ENCODE data around the gene CRACR2B.

Gene CRACR2B

GRCh38 chr11:852762-853161 lies 25.0 kb downstream of the CRACR2B start:
- POLR2A ChIA-PET = no interaction called here
- DNase-seq (ENCODE audit: extremely low spot score) = no peak
- CTCF ChIA-PET = no interaction called here
- TF ChIP-seq FOXA1 (IDR thresholded peaks at IDR 0.05) (no peak), CTBP1 (IDR thresholded peaks at IDR 0.05; ENCODE audit: borderline replicate concordance) (no peak), HDGF (IDR thresholded peaks at IDR 0.05; ENCODE audit: borderline replicate concordance) (no peak), ARNT (IDR thresholded peaks at IDR 0.05) (no peak), SUZ12 (IDR thresholded peaks at IDR 0.05) (no peak), L3MBTL2 (conservative IDR thresholded peaks at IDR 0.05) (no peak), ZNF384 (IDR thresholded peaks at IDR 0.05) (no peak), TARDBP (IDR thresholded peaks at IDR 0.05) (no peak), BHLHE40 (IDR thresholded peaks at IDR 0.05; ENCODE audit: borderline replicate concordance) (no peak)

GRCh38 chr11:853682-854448 lies 26.1 kb downstream of the CRACR2B start:
- TF ChIP-seq TARDBP (IDR thresholded peaks at IDR 0.05) (no peak), BHLHE40 (IDR thresholded peaks at IDR 0.05; ENCODE audit: borderline replicate concordance) (no peak), FOXK2 (IDR thresholded peaks at IDR 0.05) (no peak), L3MBTL2 (conservative IDR thresholded peaks at IDR 0.05) (no peak), ARNT (IDR thresholded peaks at IDR 0.05) (no peak), ELF4 (IDR thresholded peaks at IDR 0.05) (no peak), SP1 (IDR thresholded peaks at IDR 0.05) (no peak)
- no peak for DNase-seq (ENCODE audit: extremely low spot score)
- ChIA-PET CTCF (interaction anchor here (0.7 kb wide), 2 partner anchors 89 to 197 kb away, joined by 3 read pairs; no protein-coding TSS in a partner anchor), POLR2A (no interaction called here)

GRCh38 chr11:854601-855329 lies 27.0 kb downstream of the CRACR2B start:
- CTCF ChIA-PET = no interaction called here
- no peak for DNase-seq (ENCODE audit: extremely low spot score)
- POLR2A ChIA-PET = no interaction called here
- TF ChIP-seq CTBP1 (IDR thresholded peaks at IDR 0.05; ENCODE audit: borderline replicate concordance) = no peak
- TF ChIP-seq L3MBTL2 (conservative IDR thresholded peaks at IDR 0.05) = no peak
- TF ChIP-seq TARDBP (IDR thresholded peaks at IDR 0.05) = no peak
- TF ChIP-seq SUZ12 (IDR thresholded peaks at IDR 0.05) = no peak
- no peak for TF ChIP-seq PKNOX1 (IDR thresholded peaks at IDR 0.05)
- no peak for TF ChIP-seq FOXM1 (IDR thresholded peaks at IDR 0.05; ENCODE audit: borderline replicate concordance)
- TF ChIP-seq FOXA1 (IDR thresholded peaks at IDR 0.05) = no peak
- no peak for TF ChIP-seq ARNT (IDR thresholded peaks at IDR 0.05)
- no peak for TF ChIP-seq FOXK2 (IDR thresholded peaks at IDR 0.05)
- no peak for TF ChIP-seq BHLHE40 (IDR thresholded peaks at IDR 0.05; ENCODE audit: borderline replicate concordance)
- TF ChIP-seq HDGF (IDR thresholded peaks at IDR 0.05; ENCODE audit: borderline replicate concordance) = no peak
- no peak for TF ChIP-seq NFRKB (IDR thresholded peaks at IDR 0.05)
- no peak for TF ChIP-seq ELF4 (IDR thresholded peaks at IDR 0.05)
- no peak for TF ChIP-seq ZNF384 (IDR thresholded peaks at IDR 0.05)
- TF ChIP-seq LEF1 (IDR thresholded peaks at IDR 0.05; ENCODE audit: borderline replicate concordance) = no peak
- TF ChIP-seq SP1 (IDR thresholded peaks at IDR 0.05) = no peak

GRCh38 chr11:855330-855674 lies 27.6 kb downstream of the CRACR2B start:
- CTCF ChIA-PET = no interaction called here

GRCh38 chr11:855796-856195 lies 28.1 kb downstream of the CRACR2B start:
- CTCF ChIA-PET = no interaction called here
- no peak for DNase-seq (ENCODE audit: extremely low spot score)
- POLR2A ChIA-PET = interaction anchor here (1.2 kb wide), 1 partner anchor 12 kb away, joined by 5 read pairs; the partner anchor contains the start of gene TSPAN4
- no peak for TF ChIP-seq FOXM1 (IDR thresholded peaks at IDR 0.05; ENCODE audit: borderline replicate concordance)

More at GRCh38 chr11:855330-855674, 27.6 kb downstream of the CRACR2B start:
- TF ChIP-seq SP1 (IDR thresholded peaks at IDR 0.05) = no peak
- TF ChIP-seq BHLHE40 (IDR thresholded peaks at IDR 0.05; ENCODE audit: borderline replicate concordance) = no peak
- no peak for TF ChIP-seq NFRKB (IDR thresholded peaks at IDR 0.05)
- TF ChIP-seq CTBP1 (IDR thresholded peaks at IDR 0.05; ENCODE audit: borderline replicate concordance) = no peak
- no peak for TF ChIP-seq FOXM1 (IDR thresholded peaks at IDR 0.05; ENCODE audit: borderline replicate concordance)
- TF ChIP-seq L3MBTL2 (conservative IDR thresholded peaks at IDR 0.05) = no peak
- TF ChIP-seq LEF1 (IDR thresholded peaks at IDR 0.05; ENCODE audit: borderline replicate concordance) = no peak
- TF ChIP-seq ELF4 (IDR thresholded peaks at IDR 0.05) = no peak
- no peak for TF ChIP-seq PKNOX1 (IDR thresholded peaks at IDR 0.05)
- TF ChIP-seq FOXK2 (IDR thresholded peaks at IDR 0.05) = no peak
- no peak for TF ChIP-seq ARNT (IDR thresholded peaks at IDR 0.05)
- DNase-seq (ENCODE audit: extremely low spot score) = no peak
- POLR2A ChIA-PET = no interaction called here

GRCh38 chr11:856397-856796 lies 28.7 kb downstream of the CRACR2B start:
- no peak for DNase-seq (ENCODE audit: extremely low spot score)
- TF ChIP-seq HDGF (IDR thresholded peaks at IDR 0.05; ENCODE audit: borderline replicate concordance) (no peak), TARDBP (IDR thresholded peaks at IDR 0.05) (no peak), SUZ12 (IDR thresholded peaks at IDR 0.05) (no peak), ZNF384 (IDR thresholded peaks at IDR 0.05) (no peak), FOXM1 (IDR thresholded peaks at IDR 0.05; ENCODE audit: borderline replicate concordance) (no peak), PKNOX1 (IDR thresholded peaks at IDR 0.05) (no peak), NFRKB (IDR thresholded peaks at IDR 0.05) (no peak), L3MBTL2 (conservative IDR thresholded peaks at IDR 0.05) (no peak), ARNT (IDR thresholded peaks at IDR 0.05) (no peak), SP1 (IDR thresholded peaks at IDR 0.05) (no peak)
- CTCF ChIA-PET = no interaction called here
- POLR2A ChIA-PET = interaction anchor here (1.2 kb wide), 1 partner anchor 13 kb away, joined by 5 read pairs; the partner anchor contains the start of gene TSPAN4

Data from HEK293T (cell line).